IMR-90 (cell line): ENCODE data around the gene FNBP1.

Experiments
- CTCF ChIP-seq: conservative IDR thresholded peaks from 2 replicates; pipeline ENCODE4 v1.5.1; 2012; ENCODE audit warnings: mild to moderate bottlenecking, low read depth, low read length, improper control_type of control experiment
- POLR2A ChIP-seq: IDR thresholded peaks from 2 replicates; pipeline ENCODE4 v1.6.1; 2012; ENCODE audit warnings: mild to moderate bottlenecking, low read depth, low read length
- SMC3 ChIP-seq: fragments of 150-350 bp; IDR thresholded peaks from 2 replicates; pipeline ENCODE4 v1.6.1; 2016; ENCODE audit warnings: low read depth, mild to moderate bottlenecking, antibody characterized with exemption, low read length, moderate library complexity

- 0 out of 2 replicates have a peak, but pooled peaks have one; percentile 29 for TF ChIP-seq POLR2A
- peak; percentile 99 for TF ChIP-seq CTCF
- peak; percentile 97 for TF ChIP-seq SMC3
These were observed 157.3 kb downstream of the FNBP1 start for GRCh38 chr9:129885670-129886106.
